HG03095 (cell line): Measurements from ENCODE around the gene LRRC75A.
"Not testable (repeated sequence)": the region's sequence is repeated elsewhere in the genome, so short reads cannot be mapped to it uniquely, and the experiment has no call there.

Source experiments
- ATAC-seq: cut with Tn5 transposase; IDR thresholded peaks from one replicate; pipeline ENCODE4 v1.9.1; 2021; ENCODE audit warnings: moderate library complexity; ENCODE audit not compliant: unreplicated experiment

Gene LRRC75A

DNA sequence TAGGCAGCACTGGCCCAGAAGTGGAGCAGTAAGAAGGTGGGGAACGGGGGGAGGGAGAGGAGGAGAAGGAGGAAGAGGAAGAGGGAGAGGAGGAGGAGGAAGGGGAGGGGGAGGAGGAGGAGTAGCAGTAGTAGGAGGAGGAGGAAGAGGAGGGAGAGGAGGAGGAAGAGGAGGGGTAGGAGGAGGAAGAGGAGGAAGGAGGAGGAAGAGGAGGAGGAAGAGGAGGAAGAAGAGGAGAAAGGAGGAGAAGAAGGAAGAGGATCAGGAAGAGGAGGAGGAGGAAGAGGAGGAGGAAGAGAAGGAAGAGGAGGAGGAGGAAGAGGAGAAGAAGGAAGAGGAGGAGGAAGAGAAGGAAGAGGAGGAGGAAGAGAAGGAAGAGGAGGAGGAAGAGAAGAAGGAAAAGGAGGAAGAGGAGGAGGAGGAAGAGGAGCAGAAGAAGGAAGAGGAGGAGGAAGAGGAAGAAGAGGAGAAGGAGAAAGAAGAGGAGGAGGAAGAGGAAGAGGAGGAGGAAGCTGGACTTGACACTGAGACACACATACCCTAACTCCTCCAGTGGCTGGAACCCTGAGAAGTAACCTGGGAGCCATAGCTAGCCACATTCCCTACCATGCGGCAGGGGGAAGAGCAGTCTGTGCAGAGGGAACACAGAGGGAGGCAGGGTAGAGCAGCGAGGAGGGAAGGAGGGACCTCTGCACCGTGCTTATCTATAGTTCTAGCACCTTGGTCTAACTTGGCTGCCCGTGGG lies 35.8 kb downstream of the LRRC75A start:
- ATAC-seq, result no peak

GRCh38 chr17:16453493-16453851 lies 38.5 kb downstream of the LRRC75A start:
- ATAC-seq, result no peak

DNA sequence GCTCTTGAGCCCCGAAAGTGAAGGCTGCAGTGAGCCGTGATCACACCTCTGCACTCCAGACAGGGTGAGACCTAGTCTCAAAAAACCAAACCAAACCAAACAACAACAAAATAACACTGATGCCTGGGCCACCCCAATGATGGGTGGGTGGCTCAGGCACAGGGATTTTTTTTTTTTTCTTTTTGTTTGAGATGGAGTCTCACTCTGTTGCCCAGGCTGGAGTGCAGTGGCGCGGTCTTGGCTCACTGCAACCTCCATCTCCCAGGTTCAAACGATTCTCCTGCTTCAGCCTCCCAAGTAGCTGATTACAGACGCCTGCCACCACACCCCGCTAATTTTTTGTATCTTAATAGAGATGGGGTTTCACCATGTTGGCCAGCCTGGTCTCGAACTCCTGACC lies 39.7 kb downstream of the LRRC75A start:
- not testable (repeated sequence) for ATAC-seq

DNA sequence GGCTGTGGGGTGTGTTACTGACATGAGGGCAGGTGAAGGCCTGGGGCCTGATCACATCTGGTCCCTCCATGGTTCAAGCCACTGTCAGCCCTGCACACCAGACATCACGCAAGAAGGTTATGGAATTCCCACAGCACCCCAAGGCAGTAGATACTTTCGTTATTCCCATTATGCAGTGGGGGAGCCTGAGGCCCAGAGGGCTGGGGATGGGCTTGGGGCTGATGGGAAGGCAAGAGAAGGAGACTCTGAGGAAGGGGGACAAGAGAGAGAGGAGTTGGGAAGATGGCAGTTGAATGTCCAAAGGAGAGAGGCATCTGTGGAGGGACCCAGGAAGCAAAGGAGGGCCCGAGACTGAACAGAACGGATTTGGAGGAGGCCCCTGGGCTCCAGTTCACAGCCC lies 42.0 kb downstream of the LRRC75A start:
- ATAC-seq, result no peak

DNA sequence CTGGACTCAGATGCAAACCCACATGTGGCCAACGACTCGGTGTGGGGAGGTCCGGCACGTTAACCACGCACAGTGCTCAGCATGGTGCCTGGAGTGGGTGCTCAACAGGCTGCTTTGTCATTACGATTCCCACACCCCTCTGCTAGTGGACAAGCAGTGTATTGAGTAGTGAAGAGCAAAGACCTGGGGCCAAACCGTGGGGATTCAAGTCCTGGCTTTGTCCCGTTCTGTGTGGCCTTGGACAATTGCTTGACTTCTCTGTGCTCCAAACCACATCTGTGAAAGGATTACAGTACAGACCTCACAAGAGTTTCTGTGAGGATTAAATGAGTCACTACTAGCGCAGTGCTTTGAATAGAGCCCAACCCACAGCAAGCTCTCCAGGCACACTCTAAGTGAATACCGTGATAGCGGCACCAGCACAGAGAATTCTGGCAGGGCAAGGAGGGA lies 42.8 kb downstream of the LRRC75A start:
- ATAC-seq, result no peak

DNA sequence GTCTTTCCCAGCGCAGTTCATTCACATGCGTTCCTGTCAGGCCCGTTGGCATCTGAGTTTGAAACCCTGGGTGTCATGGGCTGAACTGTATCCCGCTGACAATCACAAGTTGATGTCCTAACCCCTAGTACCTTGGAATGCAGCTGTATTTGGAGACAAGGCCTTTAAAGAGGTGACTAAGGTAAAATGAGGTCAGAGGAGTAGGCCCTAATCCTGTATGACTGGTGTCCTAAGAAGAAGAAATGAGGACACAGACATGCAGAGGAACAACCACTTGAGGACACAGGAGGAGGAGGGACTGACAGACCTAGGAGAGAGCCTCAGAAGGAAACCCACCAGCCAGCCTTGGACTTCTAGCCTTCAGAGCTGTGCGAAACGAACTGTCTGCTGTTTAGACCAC lies 43.5 kb downstream of the LRRC75A start:
- ATAC-seq, result no peak

GRCh38 chr17:16447676-16448075 lies 44.3 kb downstream of the LRRC75A start:
- ATAC-seq, result no peak

GRCh38 chr17:16446338-16446983 lies 45.5 kb downstream of the LRRC75A start:
- ATAC-seq, result no peak

- no peak for ATAC-seq
Observed at GRCh38 chr17:16444258-16444886, 47.6 kb downstream of the LRRC75A start.

DNA sequence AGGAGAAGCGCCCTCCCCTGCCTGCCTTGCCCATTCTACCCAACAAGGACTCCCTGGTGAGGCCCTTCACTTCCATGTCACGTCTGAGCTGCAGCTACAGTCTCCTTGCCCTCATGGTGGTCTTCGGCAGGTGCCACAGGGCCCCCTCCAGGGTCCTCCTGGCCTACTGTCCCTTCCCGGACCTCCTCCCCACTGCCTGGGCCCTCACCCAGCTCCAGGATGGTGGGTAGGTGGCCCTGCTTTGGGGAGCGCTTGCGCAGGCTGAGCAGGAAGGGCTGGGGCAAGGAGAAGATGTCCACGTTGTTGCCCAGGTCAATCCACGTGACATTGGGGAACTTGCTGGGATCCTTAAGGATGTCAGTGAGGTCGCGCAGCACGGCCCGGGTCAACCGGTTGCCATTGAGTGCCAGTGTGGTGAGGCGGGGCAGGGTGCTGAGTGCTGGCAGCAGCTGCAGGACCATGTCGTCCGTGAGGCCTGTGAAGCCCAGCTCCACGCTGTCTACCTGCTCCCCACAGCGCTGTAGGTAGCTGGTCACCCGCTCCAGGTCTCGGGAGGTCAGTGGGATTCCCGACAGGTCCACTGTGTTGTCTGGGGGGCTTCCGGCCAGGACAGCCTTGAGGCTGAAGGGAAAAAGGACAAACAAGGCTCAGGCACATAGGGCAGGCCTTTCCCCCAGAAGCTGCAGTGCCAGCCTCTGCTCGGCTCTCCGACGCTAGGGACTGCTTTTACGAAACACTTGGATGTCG lies 48.3 kb downstream of the LRRC75A start:
- ATAC-seq, result no peak

GRCh38 chr17:16442594-16443510 lies 49.1 kb downstream of the LRRC75A start:
- no peak for ATAC-seq

GRCh38 chr17:16442141-16442540 lies 49.9 kb downstream of the LRRC75A start:
- ATAC-seq, result no peak

DNA sequence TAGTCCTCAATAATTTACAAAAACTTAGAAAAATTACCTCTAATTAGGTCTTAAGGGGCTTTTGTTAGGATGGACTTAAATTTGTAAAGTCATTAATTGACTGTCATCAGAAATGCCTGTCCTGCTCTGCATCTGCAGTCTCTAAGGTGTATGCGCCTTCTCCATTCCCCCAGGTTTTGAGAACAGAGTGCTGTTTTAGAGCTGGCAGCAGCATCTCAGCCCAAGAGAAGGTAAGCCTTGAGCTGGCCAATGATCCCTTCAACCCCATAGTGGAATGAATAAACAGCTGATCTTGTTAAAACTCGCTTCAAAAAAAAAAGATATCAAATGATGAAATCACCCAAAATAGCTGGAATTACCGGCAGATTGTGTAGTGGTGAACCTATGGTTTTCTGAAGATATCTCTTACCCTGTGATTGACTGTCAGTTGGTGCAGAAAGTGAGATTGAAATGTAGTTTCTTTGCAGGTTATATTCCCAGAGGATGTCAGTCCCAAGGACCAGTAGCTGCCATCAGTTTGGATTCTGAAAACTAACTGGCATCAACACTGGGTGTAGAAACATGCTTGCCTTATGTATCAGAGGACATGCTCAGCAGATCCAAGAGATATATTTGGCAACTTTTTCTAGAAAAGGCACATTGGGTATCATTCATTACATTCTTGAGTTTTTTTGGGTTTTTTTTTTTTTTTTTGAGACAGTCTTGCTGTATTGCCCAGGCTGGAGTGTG lies 50.9 kb downstream of the LRRC75A start:
- no peak for ATAC-seq

DNA sequence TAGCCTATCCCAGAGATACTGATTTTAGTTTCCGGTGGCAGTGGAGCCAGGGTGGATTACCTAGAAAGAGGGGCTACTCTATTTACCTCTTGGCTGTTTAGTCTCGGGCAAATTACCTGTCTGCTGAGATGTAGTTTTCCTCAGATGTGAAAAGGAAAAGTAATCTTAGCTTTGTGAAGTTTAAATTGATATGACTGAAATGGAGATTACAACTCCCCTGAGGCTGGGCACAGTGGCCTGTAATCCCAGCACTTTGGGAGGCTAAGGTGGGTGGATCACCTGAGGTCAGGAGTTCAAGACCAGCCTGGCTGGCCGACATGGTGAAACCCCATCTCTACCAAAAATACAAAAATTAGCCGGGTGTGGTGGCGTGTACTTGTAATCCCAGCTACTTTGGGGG lies 51.6 kb downstream of the LRRC75A start:
- not testable (repeated sequence) for ATAC-seq

GRCh38 chr17:16439811-16440351 lies 52.1 kb downstream of the LRRC75A start:
- no peak for ATAC-seq

GRCh38 chr17:16439303-16439791 lies 52.6 kb downstream of the LRRC75A start:
- ATAC-seq, result no peak

- peak; percentile 71 for ATAC-seq
Observed at GRCh38 chr17:16438557-16439302, 53.3 kb downstream of the LRRC75A start.

DNA sequence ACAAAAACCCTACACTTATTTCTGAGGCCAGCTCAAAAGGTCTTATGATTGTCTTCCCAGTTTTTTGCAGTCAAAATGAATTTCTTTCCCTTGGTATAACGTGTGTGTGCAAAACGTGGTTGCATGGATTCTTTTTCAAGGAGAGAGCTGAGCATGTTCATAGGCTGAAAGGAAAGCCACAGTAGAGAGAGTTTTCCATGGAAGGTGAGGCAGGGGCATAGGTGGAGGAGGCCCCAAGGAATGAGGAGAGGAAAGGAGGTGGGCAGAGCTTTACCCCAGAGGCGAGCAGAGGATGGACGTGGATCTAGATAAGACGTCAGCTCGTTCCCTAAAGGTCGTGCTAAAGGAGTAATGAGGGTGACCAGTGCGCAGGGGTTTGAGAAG lies 53.8 kb downstream of the LRRC75A start:
- no peak for ATAC-seq

- no peak for ATAC-seq
Observed at GRCh38 chr17:16437083-16437482, 54.9 kb downstream of the LRRC75A start.
